Neuronal stem cell (in vitro differentiated cells): ENCODE data around the gene LRPPRC.
A peak's percentile ranks its signal among the peaks of the same experiment; 100 is the strongest.
"Not testable (repeated sequence)": the region's sequence is repeated elsewhere in the genome, so short reads cannot be mapped to it uniquely, and the experiment has no call there.

Experiments
- DNase-seq: peaks from one replicate; pipeline ENCODE4 v3.0.0-alpha.2; 2013; ENCODE audit warnings: low spot score
- H2AFZ ChIP-seq: one replicate; pipeline ENCODE4 v1.6.1; 2013; ENCODE audit warnings: mild to moderate bottlenecking, low read length, inconsistent platforms
- H2AK5ac ChIP-seq: 2 replicates; pipeline ENCODE4 v1.6.1; 2013; ENCODE audit warnings: low read depth, mild to moderate bottlenecking, inconsistent platforms, low read length, moderate library complexity, mixed read lengths
- H2BK120ac ChIP-seq: 2 replicates; pipeline ENCODE4 v1.6.1; 2013; ENCODE audit warnings: low read depth, mild to moderate bottlenecking, inconsistent platforms, low read length, moderate library complexity, mixed read lengths
- H2BK12ac ChIP-seq: one replicate; pipeline ENCODE4 v1.6.1; 2013; ENCODE audit warnings: low read length, inconsistent platforms
- H2BK15ac ChIP-seq: 2 replicates; pipeline ENCODE4 v1.6.1; 2013; ENCODE audit warnings: mild to moderate bottlenecking, low read length, inconsistent platforms, mixed read lengths
- H2BK5ac ChIP-seq: one replicate; pipeline ENCODE4 v1.6.1; 2013; ENCODE audit warnings: inconsistent platforms, mild to moderate bottlenecking, low read length, moderate library complexity
- H3K14ac ChIP-seq: one replicate; pipeline ENCODE4 v1.6.1; 2013; ENCODE audit warnings: low read length, inconsistent platforms
- H3K18ac ChIP-seq: 2 replicates; pipeline ENCODE4 v1.6.1; 2013; ENCODE audit warnings: low read length, inconsistent platforms
- H3K23ac ChIP-seq: 2 replicates; pipeline ENCODE4 v1.6.1; 2013; ENCODE audit warnings: low read depth, mild to moderate bottlenecking, mixed read lengths, low read length, inconsistent platforms; ENCODE audit not compliant: poor library complexity
- H3K27ac ChIP-seq: replicated peaks from 3 replicates; pipeline ENCODE4 v1.5.1; 2013; ENCODE audit warnings: low read length, inconsistent platforms
- H3K27me3 ChIP-seq, 3 experiments: 2 replicates each; pipeline ENCODE4 v1.6.1; 2013; ENCODE audit warnings: low read length in 3 of 3, mild to moderate bottlenecking in 2 of 3, inconsistent platforms in 1 of 3, low read depth in 1 of 3, mixed read lengths in 1 of 3, moderate library complexity in 1 of 3; ENCODE audit not compliant: control insufficient read depth in 3 of 3, insufficient read depth in 3 of 3
- H3K36me3 ChIP-seq, 2 donors: replicated peaks in 1 of 2; 2 replicates each; pipeline ENCODE4 v1.6.1; 2013; ENCODE audit warnings: low read length in 2 of 2; ENCODE audit not compliant: control insufficient read depth in 2 of 2, insufficient read depth in 2 of 2
- H3K4ac ChIP-seq: 2 replicates; pipeline ENCODE4 v1.6.1; 2013; ENCODE audit warnings: inconsistent platforms, mild to moderate bottlenecking, low read length, moderate library complexity
- H3K4me1 ChIP-seq, 2 donors: 1 replicate in 1 of 2; 2 replicates in 1 of 2; pipeline ENCODE4 v1.6.1; 2013; ENCODE audit warnings: low read length in 2 of 2, low read depth in 1 of 2; ENCODE audit not compliant: control insufficient read depth in 2 of 2, insufficient read depth in 1 of 2
- H3K4me2 ChIP-seq: one replicate; pipeline ENCODE4 v1.6.1; 2013; ENCODE audit warnings: mild to moderate bottlenecking, low read length, inconsistent platforms; ENCODE audit not compliant: insufficient read depth, poor library complexity, severe bottlenecking
- H3K4me3 ChIP-seq, 2 donors: 2 replicates each; pipeline ENCODE4 v1.5.1; 2013; ENCODE audit warnings: low read length in 2 of 2, mild to moderate bottlenecking in 2 of 2, inconsistent platforms in 1 of 2, moderate library complexity in 1 of 2
- H3K79me1 ChIP-seq: one replicate; pipeline ENCODE4 v1.6.1; 2013; ENCODE audit warnings: low read depth, mild to moderate bottlenecking, inconsistent platforms, low read length, moderate library complexity
- H3K9ac ChIP-seq: one replicate; pipeline ENCODE4 v1.6.1; 2013; ENCODE audit warnings: mild to moderate bottlenecking, low read depth, low read length, inconsistent platforms; ENCODE audit not compliant: poor library complexity
- H3K9me3 ChIP-seq, 2 donors: replicated peaks in 1 of 2; 2 replicates each; pipeline versions ENCODE3 to v1.6.1; 2013; ENCODE audit warnings: low read length in 2 of 2, mild to moderate bottlenecking in 2 of 2, inconsistent platforms in 1 of 2, low read depth in 1 of 2, mixed read lengths in 1 of 2, moderate library complexity in 1 of 2; ENCODE audit not compliant: control insufficient read depth in 2 of 2, insufficient read depth in 1 of 2
- H4K8ac ChIP-seq: one replicate; pipeline ENCODE4 v1.6.1; 2013; ENCODE audit warnings: low read depth, mild to moderate bottlenecking, inconsistent platforms, low read length, moderate library complexity
- H4K91ac ChIP-seq: one replicate; pipeline ENCODE4 v1.6.1; 2013; ENCODE audit warnings: low read length, low read depth, mild to moderate bottlenecking, inconsistent platforms; ENCODE audit not compliant: poor library complexity
- WGBS, 2 donors: extraction: QIAGEN DNeasy Blood & Tissue Kit; methylation state at CpG; one replicate each; pipeline ENCODE4 v1.1.7; 2013; ENCODE audit warnings: missing lambda C conversion rate in 2 of 2, mixed read lengths in 1 of 2; ENCODE audit not compliant: insufficient read length in 2 of 2, insufficient replicate concordance in 1 of 2; ENCODE audit errors: extremely low coverage in 2 of 2; 5-methylcytosine and 5-hydroxymethylcytosine counted together

The LRPPRC gene

DNA sequence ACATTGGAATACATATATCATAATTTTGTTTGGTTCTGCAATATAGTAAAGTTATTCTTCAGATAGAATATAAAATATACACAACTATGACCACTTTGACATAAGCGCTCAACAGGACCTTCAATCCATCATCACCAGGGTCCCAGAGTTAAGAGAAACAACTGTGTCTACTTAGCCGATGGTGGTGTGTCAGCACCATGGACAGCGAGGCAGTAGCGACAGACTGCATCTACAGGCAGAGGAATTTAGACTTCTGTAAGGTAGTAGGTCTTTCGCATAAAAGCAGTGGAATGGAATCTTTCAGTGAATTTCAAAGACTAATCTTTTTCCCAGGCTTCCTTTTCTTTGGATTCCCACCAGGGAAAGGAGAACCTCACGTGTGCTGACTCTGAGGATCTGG is 20.5 kb upstream of the LRPPRC start:
- Histone ChIP-seq H2BK5ac (no peak overlapping the region), H2BK120ac (no peak overlapping the region), H3K36me3 (no peaks in the 10 kb centered on the region), H3K4me1 (no peaks in the 10 kb centered on the region), H3K79me1 (no peaks in the 10 kb centered on the region), H3K9ac (no peak overlapping the region), H3K23ac (no peak overlapping the region), H2BK12ac (no peak overlapping the region), H3K4me2 (no peak overlapping the region), H4K8ac (no peak overlapping the region), H2AFZ (no peak overlapping the region), H3K27ac (no peak overlapping the region), H4K91ac (no peak overlapping the region), H2BK15ac (no peak overlapping the region), H3K27me3 (peaks cover 0 to 3% (median 0%) of the 10 kb centered on the region in 3 experiments), H3K14ac (no peak overlapping the region), H3K18ac (no peak overlapping the region), H2AK5ac (no peak overlapping the region), H3K9me3 (no peaks in the 10 kb centered on the region), H3K4ac (no peak overlapping the region), H3K4me3 (no peak overlapping the region)
- no CpG with 5 or more reads among the region's 6 CpGs for WGBS, 2 donors
- DNase-seq: peak; percentile 62

DNA sequence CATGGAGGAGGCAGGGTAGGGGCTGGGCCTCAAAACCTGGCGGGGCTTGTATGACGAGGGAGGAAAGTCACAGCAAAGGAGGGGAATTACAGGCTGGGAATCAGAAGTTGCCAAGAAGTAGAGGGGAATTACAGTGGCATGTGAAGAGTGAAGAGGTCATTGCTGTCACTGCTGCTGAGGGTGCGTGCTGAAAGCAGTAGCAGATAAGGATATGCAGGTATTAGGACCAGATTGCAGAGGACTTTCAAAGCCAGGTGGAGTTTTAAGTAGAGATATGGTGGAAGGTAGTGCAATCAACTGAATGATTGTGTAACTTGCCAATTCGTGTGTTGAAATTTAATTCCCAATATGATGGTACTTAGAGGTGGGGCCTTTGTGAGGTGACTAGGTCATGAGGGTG is 19.4 kb upstream of the LRPPRC start:
- Histone ChIP-seq H2BK120ac (no peak overlapping the region), H3K18ac (no peak overlapping the region), H3K9ac (no peak overlapping the region), H3K14ac (no peak overlapping the region), H3K27me3 (no peaks in the 10 kb centered on the region), H4K91ac (no peak overlapping the region), H3K23ac (no peak overlapping the region), H3K4me3 (no peak overlapping the region), H3K79me1 (no peaks in the 10 kb centered on the region), H3K36me3 (no peaks in the 10 kb centered on the region), H3K27ac (no peak overlapping the region), H3K4me1 (no peaks in the 10 kb centered on the region), H3K9me3 (no peaks in the 10 kb centered on the region), H3K4ac (no peak overlapping the region), H4K8ac (no peak overlapping the region), H2AK5ac (no peak overlapping the region), H2BK15ac (no peak overlapping the region), H2BK5ac (no peak overlapping the region), H3K4me2 (no peak overlapping the region), H2AFZ (no peak overlapping the region), H2BK12ac (no peak overlapping the region)
- no CpG with 5 or more reads among the region's 4 CpGs for WGBS, 2 donors
- DNase-seq: no peak

DNA sequence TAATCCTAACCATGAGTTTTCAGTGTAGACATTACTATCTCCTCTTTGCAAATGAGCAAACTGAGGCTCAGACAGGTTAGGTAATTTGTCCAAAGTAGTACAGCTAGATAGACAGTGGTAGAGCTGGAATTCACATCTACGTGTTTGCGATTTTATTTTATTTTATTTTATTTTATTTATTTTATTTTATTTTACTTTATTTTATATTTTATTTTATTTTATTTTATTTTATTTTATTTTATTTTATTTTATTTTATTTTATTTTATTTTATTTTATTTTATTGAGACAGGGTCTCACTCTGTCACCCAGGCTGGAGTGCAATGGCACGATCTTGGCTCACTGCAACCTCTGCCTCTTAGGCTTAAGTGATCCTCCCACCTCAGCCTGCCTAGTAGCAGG is 17.4 kb upstream of the LRPPRC start:
- not testable (repeated sequence) for H3K27me3 ChIP-seq

DNA sequence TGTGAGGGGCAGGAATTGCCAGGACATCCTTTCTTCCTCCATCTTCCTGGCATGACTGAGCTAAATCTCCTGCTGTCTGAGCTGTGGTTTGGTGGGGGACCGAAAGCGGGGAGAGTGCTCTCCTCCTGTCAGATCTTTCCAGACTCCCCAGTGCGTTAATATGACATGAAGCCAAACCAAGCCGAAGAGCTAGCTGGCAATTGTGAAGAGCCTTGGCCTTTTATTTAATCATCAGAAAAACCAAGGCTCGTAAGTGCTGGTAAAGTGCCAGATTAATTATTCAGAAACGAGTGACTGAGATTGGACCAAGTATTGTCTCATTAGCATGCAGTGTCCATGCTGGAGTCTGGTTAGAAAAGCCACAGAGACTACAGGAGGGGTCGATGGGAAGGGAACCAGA is 14.5 kb upstream of the LRPPRC start:
- Histone ChIP-seq H3K27ac (no peak overlapping the region), H2BK15ac (no peak overlapping the region), H2BK120ac (no peak overlapping the region), H3K23ac (no peak overlapping the region), H3K36me3 (no peaks in the 10 kb centered on the region), H4K91ac (no peak overlapping the region), H2AFZ (no peak overlapping the region), H2BK5ac (no peak overlapping the region), H3K4me2 (no peak overlapping the region), H3K79me1 (no peaks in the 10 kb centered on the region), H3K4me3 (no peak overlapping the region), H2AK5ac (no peak overlapping the region), H3K14ac (no peak overlapping the region), H3K18ac (no peak overlapping the region), H3K27me3 (peaks cover 0 to 7% (median 0%) of the 10 kb centered on the region in 3 experiments), H3K4me1 (no peaks in the 10 kb centered on the region), H4K8ac (no peak overlapping the region), H2BK12ac (no peak overlapping the region), H3K9ac (no peak overlapping the region), H3K4ac (no peak overlapping the region), H3K9me3 (no peaks in the 10 kb centered on the region)
- no CpG with 5 or more reads among the region's 7 CpGs for WGBS, 2 donors
- DNase-seq: no peak

More for the DNA sequence above, 17.4 kb upstream of the LRPPRC start:
- H3K9me3 ChIP-seq, H3K4me3 ChIP-seq, H2AFZ ChIP-seq, H3K4ac ChIP-seq, H4K91ac ChIP-seq, H2BK15ac ChIP-seq, H3K4me1 ChIP-seq, H3K23ac ChIP-seq, H3K14ac ChIP-seq, H2BK5ac ChIP-seq, H3K9ac ChIP-seq, H3K27ac ChIP-seq, H2BK12ac ChIP-seq, H3K4me2 ChIP-seq, H3K79me1 ChIP-seq, DNase-seq, H3K36me3 ChIP-seq, H4K8ac ChIP-seq, H2AK5ac ChIP-seq, H2BK120ac ChIP-seq, H3K18ac ChIP-seq: not testable (repeated sequence)
- no CpG with 5 or more reads among the region's 3 CpGs for WGBS, 2 donors
